Endothelial cell of umbilical vein (primary cell): ENCODE results near the gene TANGO6. TPM values are rescaled to one million over a fixed set of nuclear protein-coding genes. Genes with fewer than 3 reads are reported as not detected.

Source experiments
- BruUV-seq: library from RNA; stranded (reverse); fragments of 400-500 nt; replicated peaks from 2 replicates; lab custom pipeline; 2021; lab: Mats Ljungman, UMichigan
- CTCF ChIA-PET: fragments of 300-600, 350-600 bp; sonication (Branson Sonifier 250); formaldehyde crosslinking; loops from one replicate; lab custom pipeline; 2021; ENCODE audit warnings: antibody characterized with exemption, inconsistent platforms; lab: Charles Lee
- POLR2A ChIA-PET: fragments of 300-600, 350-600 bp; sonication (Branson Sonifier 250); formaldehyde crosslinking; loops from one replicate; lab custom pipeline; 2021; ENCODE audit warnings: antibody characterized with exemption, inconsistent platforms; lab: Charles Lee
- DNase-seq: peaks from one replicate; pipeline ENCODE4 v3.0.0-alpha.2; 2011; ENCODE audit warnings: low read depth, low spot score
- FAIRE-seq: peaks from 2 replicates; lab custom pipeline; 2011; peaks lifted over from hg19 to GRCh38; lab: Jason Lieb, UNC
- H2AFZ ChIP-seq: 2 replicates; pipeline ENCODE4 v1.6.0; 2012; ENCODE audit warnings: low read depth, low read length, control low read depth, inconsistent platforms
- H3K27ac ChIP-seq: 2 replicates; pipeline ENCODE4 v1.5.1; 2011; ENCODE audit warnings: low read depth, mild to moderate bottlenecking, control low read depth, low read length, moderate library complexity; ENCODE audit not compliant: insufficient read depth
- H3K27me3 ChIP-seq, 2 experiments: 2 replicates each; pipeline versions ENCODE4 v1.6.0 to v1.6.1; 2011; ENCODE audit warnings: low read length in 2 of 2, mixed read lengths in 1 of 2; ENCODE audit not compliant: control insufficient read depth in 2 of 2, insufficient read depth in 2 of 2
- H3K36me3 ChIP-seq, 2 experiments: 2 replicates in 1 of 2; 3 replicates in 1 of 2; pipeline ENCODE4 v1.5.1; 2011; ENCODE audit warnings: low read length in 2 of 2, mild to moderate bottlenecking in 1 of 2, moderate library complexity in 1 of 2; ENCODE audit not compliant: control insufficient read depth in 2 of 2, insufficient read depth in 2 of 2; ENCODE audit errors: extremely low read depth in 1 of 2
- H3K4me1 ChIP-seq: 3 replicates; pipeline ENCODE4 v1.5.1; 2011; ENCODE audit warnings: mild to moderate bottlenecking, low read length; ENCODE audit not compliant: control insufficient read depth, insufficient read depth; ENCODE audit errors: extremely low read depth
- H3K4me2 ChIP-seq: 2 replicates; pipeline ENCODE4 v1.6.1; 2011; ENCODE audit warnings: low read length, control low read depth, mixed read lengths; ENCODE audit not compliant: insufficient read depth
- H3K4me3 ChIP-seq, 3 experiments: fragments of 200-600 bp in 1 of 3; sonication (generic), shearing (Covaris generic) in 1 of 3; replicated peaks in 1 of 3; 2 replicates each; pipeline ENCODE4 v1.5.1; 2011 to 2016; ENCODE audit warnings: control low read depth in 3 of 3, low read length in 3 of 3, mild to moderate bottlenecking in 2 of 3, inconsistent platforms in 1 of 3, low read depth in 1 of 3, moderate library complexity in 1 of 3; ENCODE audit not compliant: insufficient read depth in 1 of 3
- H3K79me2 ChIP-seq: 2 replicates; pipeline ENCODE4 v1.6.0; 2012; ENCODE audit warnings: low read length, inconsistent platforms; ENCODE audit not compliant: control insufficient read depth, insufficient read depth
- H3K9ac ChIP-seq: replicated peaks from 2 replicates; pipeline ENCODE3; 2011; ENCODE audit warnings: low read length, control low read depth; ENCODE audit not compliant: insufficient read depth; ENCODE audit errors: extremely low read depth
- H3K9me1 ChIP-seq: replicated peaks from 3 replicates; pipeline ENCODE4 v1.6.0; 2011; ENCODE audit warnings: mild to moderate bottlenecking, low read length; ENCODE audit not compliant: control insufficient read depth, insufficient read depth; ENCODE audit errors: extremely low read depth
- H3K9me3 ChIP-seq: replicated peaks from 2 replicates; pipeline ENCODE4 v1.5.1; 2012; ENCODE audit warnings: low read length, inconsistent platforms; ENCODE audit not compliant: control insufficient read depth, insufficient read depth
- H4K20me1 ChIP-seq: replicated peaks from 2 replicates; pipeline ENCODE3; 2011; ENCODE audit warnings: mild to moderate bottlenecking, low read length; ENCODE audit not compliant: control insufficient read depth, insufficient read depth; ENCODE audit errors: extremely low read depth
- EZH2 ChIP-seq: IDR thresholded peaks from 2 replicates; pipeline ENCODE4 v1.6.1; 2012; ENCODE audit warnings: borderline replicate concordance, low read depth, mild to moderate bottlenecking, moderate library complexity, low read length, inconsistent platforms; ENCODE audit not compliant: severe bottlenecking
- FOS ChIP-seq: IDR thresholded peaks from 2 replicates; pipeline ENCODE4 v1.6.1; 2011; ENCODE audit warnings: mild to moderate bottlenecking, low read length, moderate library complexity, borderline replicate concordance; ENCODE audit not compliant: insufficient read depth
- GATA2 ChIP-seq: IDR thresholded peaks from 2 replicates; pipeline ENCODE4 v1.7.0; 2011; ENCODE audit warnings: low read depth, mild to moderate bottlenecking, moderate library complexity, mixed read lengths, low read length; ENCODE audit not compliant: insufficient read length, insufficient read depth
- JUN ChIP-seq: IDR thresholded peaks from 2 replicates; pipeline ENCODE4 v1.6.1; 2011; ENCODE audit warnings: borderline replicate concordance, low read depth; ENCODE audit not compliant: insufficient read length, insufficient read depth
- MYC ChIP-seq: IDR thresholded peaks from one replicate; pipeline ENCODE4 v1.6.1; 2011; ENCODE audit warnings: mild to moderate bottlenecking, low read depth, low read length
- POLR2A ChIP-seq: IDR thresholded peaks from 2 replicates; pipeline ENCODE4 v1.6.1; 2012; ENCODE audit warnings: low read depth, mild to moderate bottlenecking, control low read depth, low read length
- POLR2AphosphoS5 ChIP-seq: IDR thresholded peaks from 2 replicates; pipeline ENCODE4 v1.6.1; 2012; ENCODE audit warnings: low read depth, mild to moderate bottlenecking, control low read depth, low read length, moderate library complexity; ENCODE audit not compliant: insufficient read depth
- dilution Hi-C: fragments of 300-500 bp; cut with MboI; formaldehyde crosslinking; loops from one replicate; pipeline ENCODE4 v1.15.0; 2019; ENCODE audit warnings: low sequenced_read_pairs; ENCODE audit not compliant: extremely low pct_ligation_motif_present
- intact Hi-C: fragments of 100-400 bp; cut with micrococcal nuclease; formaldehyde crosslinking; loops from one replicate; pipeline ENCODE4 v1.10.0; 2022
- polyA plus RNA-seq, 4 experiments: library from polyadenylated mRNA; depleted of rRNA in 3 of 4; stranded (reverse) in 3 of 4; unstranded in 1 of 4; fragments of >200 nt; gene quantifications; 2 replicates each; pipeline versions ENCODE4 v1.2.1 to v1.2.3, GENCODE V29; 2011 to 2012; ENCODE audit warnings: missing spikeins in 1 of 4
- total RNA-seq: library from RNA; stranded (reverse); gene quantifications from 2 replicates; pipeline ENCODE4 v1.2.3, GENCODE V29; 2021
- TF ChIP-seq, protein P1 (sequence below), 2 donors: IDR thresholded peaks; 1 replicate in 1 of 2; 2 replicates in 1 of 2; pipeline ENCODE4 v1.5.1; 2011; ENCODE audit warnings: low read length in 2 of 2, mild to moderate bottlenecking in 2 of 2, moderate library complexity in 2 of 2, control low read depth in 1 of 2, inconsistent platforms in 1 of 2, low read depth in 1 of 2; ENCODE audit not compliant: insufficient read depth in 1 of 2; ENCODE audit errors: extremely low read depth in 1 of 2
- TF ChIP-seq, protein P2 (sequence below): IDR thresholded peaks from 2 replicates; pipeline ENCODE4 v1.6.1; 2011; ENCODE audit not compliant: insufficient read depth, insufficient read length

Gene TANGO6
- total and polyA plus RNA-seq, 2 donors (not counting 3 experiments of a cell fraction or from before 2014, with no cell fraction given) = 6.7 to 21.2 TPM

DNA sequence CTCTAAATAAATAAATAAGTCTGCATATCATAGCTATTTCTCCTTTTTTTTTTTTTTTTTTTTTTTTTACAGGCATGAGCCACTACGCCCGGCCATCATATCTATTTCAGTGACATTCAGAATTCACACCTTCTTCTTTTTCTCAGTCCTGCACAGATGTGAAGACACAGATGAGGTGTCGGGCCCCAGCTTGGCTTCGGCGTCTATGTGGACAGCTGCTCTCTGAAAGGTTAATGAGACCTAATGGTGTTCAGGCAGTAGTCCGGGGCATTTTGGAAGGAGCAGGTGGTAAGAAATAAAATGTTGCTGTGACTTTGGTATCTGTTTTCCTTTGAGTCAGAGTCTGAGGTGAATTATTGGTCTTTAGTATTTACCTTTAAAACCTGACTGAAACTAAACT, 23.6 kb downstream of the TANGO6 start:
- TF ChIP-seq EZH2 (no peak), FOS (no peak), JUN (no peak), MYC (no peak), POLR2A (no peak), POLR2AphosphoS5 (no peak), GATA2 (no peak)
- TF ChIP-seq, protein P1, sequence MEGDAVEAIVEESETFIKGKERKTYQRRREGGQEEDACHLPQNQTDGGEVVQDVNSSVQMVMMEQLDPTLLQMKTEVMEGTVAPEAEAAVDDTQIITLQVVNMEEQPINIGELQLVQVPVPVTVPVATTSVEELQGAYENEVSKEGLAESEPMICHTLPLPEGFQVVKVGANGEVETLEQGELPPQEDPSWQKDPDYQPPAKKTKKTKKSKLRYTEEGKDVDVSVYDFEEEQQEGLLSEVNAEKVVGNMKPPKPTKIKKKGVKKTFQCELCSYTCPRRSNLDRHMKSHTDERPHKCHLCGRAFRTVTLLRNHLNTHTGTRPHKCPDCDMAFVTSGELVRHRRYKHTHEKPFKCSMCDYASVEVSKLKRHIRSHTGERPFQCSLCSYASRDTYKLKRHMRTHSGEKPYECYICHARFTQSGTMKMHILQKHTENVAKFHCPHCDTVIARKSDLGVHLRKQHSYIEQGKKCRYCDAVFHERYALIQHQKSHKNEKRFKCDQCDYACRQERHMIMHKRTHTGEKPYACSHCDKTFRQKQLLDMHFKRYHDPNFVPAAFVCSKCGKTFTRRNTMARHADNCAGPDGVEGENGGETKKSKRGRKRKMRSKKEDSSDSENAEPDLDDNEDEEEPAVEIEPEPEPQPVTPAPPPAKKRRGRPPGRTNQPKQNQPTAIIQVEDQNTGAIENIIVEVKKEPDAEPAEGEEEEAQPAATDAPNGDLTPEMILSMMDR (IDR thresholded peaks at IDR 0.05; ENCODE audit: extremely low read depth in 1 of 2, insufficient read depth in 1 of 2, low read depth in 1 of 2, low read length in 2 of 2) = no peak
- TF ChIP-seq, protein P2, sequence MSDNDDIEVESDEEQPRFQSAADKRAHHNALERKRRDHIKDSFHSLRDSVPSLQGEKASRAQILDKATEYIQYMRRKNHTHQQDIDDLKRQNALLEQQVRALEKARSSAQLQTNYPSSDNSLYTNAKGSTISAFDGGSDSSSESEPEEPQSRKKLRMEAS = no peak
- Histone ChIP-seq H4K20me1 (no peaks in the 10 kb centered on the region), H3K9me1 (no peaks in the 10 kb centered on the region), H3K4me3 (no peak overlapping the region), H3K36me3 (no peaks in the 10 kb centered on the region), H3K9ac (no peak overlapping the region), H3K9me3 (no peaks in the 10 kb centered on the region), H3K27me3 (no peaks in the 10 kb centered on the region), H3K79me2 (no peaks in the 10 kb centered on the region), H3K4me1 (no peaks in the 10 kb centered on the region), H3K4me2 (no peak overlapping the region), H2AFZ (no peak overlapping the region), H3K27ac (no peak overlapping the region)
- BruUV-seq = no TSS peak
- ChIA-PET CTCF (interaction anchor here (0.7 to 1.6 kb wide), 2 partner anchors 10 to 20 kb away, joined by 3 to 11 read pairs; no protein-coding TSS in a partner anchor), POLR2A (no interaction called here)
- no peak for FAIRE-seq
- no peak for DNase-seq
- dilution Hi-C loops (no loop called here), intact Hi-C loops (no loop called here)
